Neural progenitor cell (in vitro differentiated cells): ENCODE data around the gene AUNIP. TPM values are rescaled to one million over a fixed set of nuclear protein-coding genes. Genes with fewer than 3 reads are reported as not detected.
"Not testable (repeated sequence)": the region's sequence is repeated elsewhere in the genome, so short reads cannot be mapped to it uniquely, and the experiment has no call there.

ENCODE experiments used
- DNase-seq: peaks from one replicate; pipeline ENCODE4 v3.0.0-alpha.2; 2016; ENCODE audit warnings: low spot score
- H2AFZ ChIP-seq: fragments of 200-600 bp; sonication (generic); replicated peaks from 2 replicates; pipeline ENCODE4 v1.6.1; 2016; ENCODE audit warnings: antibody characterized with exemption
- H3F3A ChIP-seq: fragments of 200-600 bp; sonication (generic); 2 replicates; pipeline ENCODE4 v1.6.1; 2016; ENCODE audit warnings: antibody characterized with exemption, low read depth
- H3K27ac ChIP-seq: fragments of 200-600 bp; sonication (generic); 2 replicates; pipeline ENCODE4 v1.5.1; 2016; ENCODE audit warnings: mild to moderate bottlenecking
- H3K27me3 ChIP-seq: fragments of 200-600 bp; sonication (generic); 2 replicates; pipeline ENCODE4 v1.6.1; 2016; ENCODE audit warnings: mild to moderate bottlenecking, moderate library complexity
- H3K36me3 ChIP-seq: fragments of 200-600 bp; sonication (generic); 2 replicates; pipeline ENCODE4 v1.5.1; 2016
- H3K4me1 ChIP-seq: fragments of 200-600 bp; sonication (generic); 2 replicates; pipeline ENCODE4 v1.6.1; 2016; ENCODE audit warnings: mixed run types
- H3K4me2 ChIP-seq: fragments of 200-600 bp; sonication (generic); 2 replicates; pipeline ENCODE4 v1.6.1; 2016
- H3K4me3 ChIP-seq: fragments of 200-600 bp; sonication (generic); 2 replicates; pipeline ENCODE4 v1.5.1; 2016
- H3K79me2 ChIP-seq: fragments of 200-600 bp; sonication (generic); 2 replicates; pipeline ENCODE4 v1.6.1; 2016; ENCODE audit warnings: low read depth
- H3K9ac ChIP-seq: fragments of 200-600 bp; sonication (generic); 2 replicates; pipeline ENCODE4 v1.6.1; 2016
- H3K9me3 ChIP-seq: fragments of 200-600 bp; sonication (generic); 2 replicates; pipeline ENCODE4 v1.5.1; 2016; ENCODE audit warnings: low read depth
- H4K20me1 ChIP-seq: fragments of 200-600 bp; sonication (generic); 2 replicates; pipeline ENCODE4 v1.6.1; 2016; ENCODE audit warnings: low read depth
- H3K27ac Mint-ChIP-seq: 3 replicates; pipeline ENCODE4 v1.8.0; 2021; ENCODE audit warnings: mixed read lengths
- H3K27me3 Mint-ChIP-seq: 2 replicates; pipeline ENCODE4 v1.8.0; 2022; ENCODE audit warnings: low read depth, mild to moderate bottlenecking, inconsistent platforms, moderate library complexity, mixed read lengths; ENCODE audit not compliant: insufficient read depth
- H3K36me3 Mint-ChIP-seq: 3 replicates; pipeline ENCODE4 v1.8.0; 2021; ENCODE audit warnings: mixed read lengths
- H3K4me1 Mint-ChIP-seq: 3 replicates; pipeline ENCODE4 v1.8.0; 2021; ENCODE audit warnings: mixed read lengths
- H3K4me3 Mint-ChIP-seq: 3 replicates; pipeline ENCODE4 v1.8.0; 2021; ENCODE audit warnings: mild to moderate bottlenecking, moderate library complexity, mixed read lengths
- H3K9me3 Mint-ChIP-seq: 3 replicates; pipeline ENCODE4 v1.8.0; 2020; ENCODE audit warnings: mixed read lengths
- CTCF ChIP-seq: fragments of 200-600 bp; sonication (generic); IDR thresholded peaks from 2 replicates; pipeline ENCODE4 v1.5.1; 2017; ENCODE audit warnings: antibody characterized with exemption, mild to moderate bottlenecking
- EZH2 ChIP-seq: fragments of 200-600 bp; sonication (generic); IDR thresholded peaks from 2 replicates; pipeline ENCODE4 v1.6.1; 2017; ENCODE audit warnings: antibody characterized with exemption, mild to moderate bottlenecking, moderate library complexity
- EZH2phosphoT487 ChIP-seq: fragments of 200-600 bp; sonication (generic); IDR thresholded peaks from 2 replicates; pipeline ENCODE4 v1.6.1; 2017; ENCODE audit warnings: antibody characterized with exemption
- total RNA-seq: library from RNA; depleted of rRNA; stranded (reverse); fragments of >200 nt; gene quantifications from 2 replicates; pipeline ENCODE4 v1.2.3, GENCODE V29; 2015; ENCODE audit warnings: low replicate concordance

The AUNIP gene
- total RNA-seq, 1 donor from 2014 or later, result 15.2 TPM

GRCh38 chr1:25845664-25846063, 13.6 kb downstream of the AUNIP start:
- H3K79me2 ChIP-seq, result peaks cover 82% of the 10 kb centered on the region
- no peak for TF ChIP-seq EZH2
- no peak for TF ChIP-seq EZH2phosphoT487
- TF ChIP-seq CTCF, result no peak

GRCh38 chr1:25844536-25845337, 14.5 kb downstream of the AUNIP start:
- H3K36me3 Mint-ChIP-seq, result no peaks in the 10 kb centered on the region
- no peaks in the 10 kb centered on the region for H3K9me3 Mint-ChIP-seq
- H3K27ac Mint-ChIP-seq, result no peak overlapping the region
- Histone ChIP-seq H3K27ac (no peak overlapping the region), H4K20me1 (no peaks in the 10 kb centered on the region), H2AFZ (no peak overlapping the region), H3K36me3 (no peaks in the 10 kb centered on the region), H3K79me2 (peaks cover 84% of the 10 kb centered on the region), H3K27me3 (no peaks in the 10 kb centered on the region), H3K9ac (no peak overlapping the region), H3K4me2 (no peak overlapping the region), H3K4me1 (no peaks in the 10 kb centered on the region), H3K4me3 (no peak overlapping the region), H3F3A (no peaks in the 10 kb centered on the region), H3K9me3 (no peaks in the 10 kb centered on the region)
- H3K4me3 Mint-ChIP-seq, result no peak overlapping the region
- TF ChIP-seq EZH2 (no peak), EZH2phosphoT487 (no peak), CTCF (no peak)
- no peaks in the 10 kb centered on the region for H3K27me3 Mint-ChIP-seq
- no peak for DNase-seq
- H3K4me1 Mint-ChIP-seq, result peaks cover 24% of the 10 kb centered on the region

More at GRCh38 chr1:25845664-25846063, 13.6 kb downstream of the AUNIP start:
- Histone ChIP-seq H3K9me3 (no peaks in the 10 kb centered on the region), H3K27ac (no peak overlapping the region), H4K20me1 (no peaks in the 10 kb centered on the region), H2AFZ (no peak overlapping the region), H3K9ac (no peak overlapping the region), H3F3A (no peaks in the 10 kb centered on the region), H3K27me3 (no peaks in the 10 kb centered on the region), H3K36me3 (no peaks in the 10 kb centered on the region), H3K4me2 (no peak overlapping the region), H3K4me1 (no peaks in the 10 kb centered on the region), H3K4me3 (no peak overlapping the region)
- H3K27me3 Mint-ChIP-seq, result no peaks in the 10 kb centered on the region
- H3K4me1 Mint-ChIP-seq, result peaks cover 24% of the 10 kb centered on the region
- no peak for DNase-seq
- H3K27ac Mint-ChIP-seq, result no peak overlapping the region
- no peak overlapping the region for H3K4me3 Mint-ChIP-seq
- H3K9me3 Mint-ChIP-seq, result no peaks in the 10 kb centered on the region
- no peaks in the 10 kb centered on the region for H3K36me3 Mint-ChIP-seq

- no peak for TF ChIP-seq CTCF
- TF ChIP-seq EZH2phosphoT487, result no peak
- no peak for TF ChIP-seq EZH2
- Histone ChIP-seq H3K27ac (no peak overlapping the region), H3K9me3 (no peaks in the 10 kb centered on the region), H3K79me2 (peaks cover 84% of the 10 kb centered on the region), H3K4me1 (no peaks in the 10 kb centered on the region), H3K9ac (no peak overlapping the region), H3K36me3 (no peaks in the 10 kb centered on the region), H3K4me3 (no peak overlapping the region), H2AFZ (no peak overlapping the region), H3K4me2 (no peak overlapping the region), H3K27me3 (no peaks in the 10 kb centered on the region), H3F3A (no peaks in the 10 kb centered on the region), H4K20me1 (no peaks in the 10 kb centered on the region)
- no peaks in the 10 kb centered on the region for H3K9me3 Mint-ChIP-seq
- no peaks in the 10 kb centered on the region for H3K36me3 Mint-ChIP-seq
- H3K4me3 Mint-ChIP-seq, result no peak overlapping the region
- no peak for DNase-seq
- no peaks in the 10 kb centered on the region for H3K27me3 Mint-ChIP-seq
- H3K27ac Mint-ChIP-seq, result no peak overlapping the region
- H3K4me1 Mint-ChIP-seq, result peaks cover 16% of the 10 kb centered on the region
These were observed 15.8 kb downstream of the AUNIP start for GRCh38 chr1:25843483-25843882.

- H3K4me1 Mint-ChIP-seq, H3K27ac Mint-ChIP-seq, H3K27me3 Mint-ChIP-seq, H3K9me3 Mint-ChIP-seq, H3K4me1 ChIP-seq, H3K27ac ChIP-seq, H3K36me3 Mint-ChIP-seq, H3K36me3 ChIP-seq, H4K20me1 ChIP-seq, H3F3A ChIP-seq, H3K9me3 ChIP-seq, H2AFZ ChIP-seq, H3K9ac ChIP-seq, H3K4me3 ChIP-seq, H3K4me2 ChIP-seq, H3K4me3 Mint-ChIP-seq, H3K27me3 ChIP-seq, DNase-seq: not testable (repeated sequence)
- H3K79me2 ChIP-seq, result peaks cover 58% of the 10 kb centered on the region
These were observed 19.4 kb downstream of the AUNIP start for GRCh38 chr1:25839808-25840207.
